GM10248 (cell line): ENCODE measurements around the gene ITPR1.

Source experiments
- CTCF ChIA-PET: fragments of 300-600 bp; sonication (Branson Sonifier 250); formaldehyde crosslinking; extraction: SDS; loops from one replicate; lab custom pipeline; 2021; ENCODE audit warnings: antibody characterized with exemption; lab: Yijun Ruan, JAX
- POLR2A ChIA-PET: fragments of 350-650 bp; sonication (Branson Sonifier 250); formaldehyde crosslinking; extraction: SDS; loops from one replicate; lab custom pipeline; 2020; ENCODE audit warnings: antibody characterized with exemption; lab: Yijun Ruan, JAX
- DNase-seq: peaks from one replicate; pipeline ENCODE4 v3.0.0; 2012; ENCODE audit errors: extremely low spot score
- CTCF ChIP-seq: IDR thresholded peaks from 2 replicates; pipeline ENCODE4 v1.5.1; 2012; ENCODE audit warnings: mild to moderate bottlenecking, low read depth; ENCODE audit errors: extremely low read depth, missing control alignments, control extremely low read depth

Gene ITPR1

GRCh38 chr3:4548356-4548755, 55.2 kb downstream of the ITPR1 start:
- DNase-seq, result no peak
- ChIA-PET CTCF (no interaction called here), POLR2A (no interaction called here)
- TF ChIP-seq CTCF, result no peak

GRCh38 chr3:4548780-4549179, 55.6 kb downstream of the ITPR1 start:
- ChIA-PET CTCF (no interaction called here), POLR2A (no interaction called here)
- no peak for TF ChIP-seq CTCF
- no peak for DNase-seq

GRCh38 chr3:4549896-4550295, 56.7 kb downstream of the ITPR1 start:
- POLR2A ChIA-PET, result no interaction called here
- CTCF ChIA-PET, result interaction anchor here (1.5 kb wide), 1 partner anchor 22 kb away, joined by 3 read pairs; no protein-coding TSS in a partner anchor
- no peak for TF ChIP-seq CTCF
- DNase-seq, result no peak

- no peak for TF ChIP-seq CTCF
- DNase-seq, result no peak
- ChIA-PET POLR2A (no interaction called here), CTCF (interaction anchor here (1.5 to 1.7 kb wide), 2 partner anchors 9 to 21 kb away, joined by 3 to 9 read pairs; no protein-coding TSS in a partner anchor)
Observed at GRCh38 chr3:4551051-4551711, 58.0 kb downstream of the ITPR1 start.

- POLR2A ChIA-PET, result no interaction called here
- DNase-seq, result no peak
- TF ChIP-seq CTCF, result no peak
- CTCF ChIA-PET, result interaction anchor here (1.0 to 1.7 kb wide), 3 partner anchors 10 to 45 kb away, joined by 3 to 9 read pairs (median 3); no protein-coding TSS in a partner anchor
Observed at GRCh38 chr3:4551794-4552442, 58.8 kb downstream of the ITPR1 start.

- CTCF ChIA-PET, result interaction anchor here (1.0 to 1.3 kb wide), 2 partner anchors 15 to 45 kb away, joined by 3 read pairs; no protein-coding TSS in a partner anchor
- DNase-seq, result no peak
- no peak for TF ChIP-seq CTCF
- POLR2A ChIA-PET, result no interaction called here
Observed at GRCh38 chr3:4552811-4553210, 59.7 kb downstream of the ITPR1 start.
